ENCODE measurements around the gene ZBTB7C. TPM values are rescaled to one million over a fixed set of nuclear protein-coding genes. Genes with fewer than 3 reads are reported as not detected.
A peak's percentile ranks its signal among the peaks of the same experiment; 100 is the strongest.

Gene ZBTB7C
- total RNA-seq, 2 donors from 2014 or later, result 4.2 to 5.6 TPM

DNA sequence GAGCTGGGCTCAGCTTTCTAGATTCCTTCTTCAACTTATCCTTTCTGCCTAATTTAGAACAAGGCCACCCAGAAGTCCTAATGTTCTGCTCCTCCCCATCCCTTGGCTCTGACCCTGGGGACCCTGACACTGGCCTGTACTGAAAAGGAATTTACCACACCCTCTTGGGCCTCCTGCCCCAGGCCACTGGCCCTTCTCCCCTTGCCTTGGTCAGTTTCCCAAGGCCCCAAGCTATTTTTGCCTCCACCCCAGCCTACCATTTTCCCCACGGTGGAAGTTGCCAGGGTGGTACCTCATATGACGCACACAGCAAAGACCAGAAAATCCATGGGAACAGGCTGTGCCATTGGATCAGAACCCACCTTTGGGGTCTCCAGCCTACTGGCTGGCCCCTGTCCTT, 72.1 kb downstream of the ZBTB7C start:
- intact Hi-C loops (cut with DNase I), result loop anchor here in 1 of 2 donors (10.0 kb wide), 1 partner anchor 302 kb away; no protein-coding TSS in a partner anchor
- DNase-seq, result no peak
- ATAC-seq, result no peak

DNA sequence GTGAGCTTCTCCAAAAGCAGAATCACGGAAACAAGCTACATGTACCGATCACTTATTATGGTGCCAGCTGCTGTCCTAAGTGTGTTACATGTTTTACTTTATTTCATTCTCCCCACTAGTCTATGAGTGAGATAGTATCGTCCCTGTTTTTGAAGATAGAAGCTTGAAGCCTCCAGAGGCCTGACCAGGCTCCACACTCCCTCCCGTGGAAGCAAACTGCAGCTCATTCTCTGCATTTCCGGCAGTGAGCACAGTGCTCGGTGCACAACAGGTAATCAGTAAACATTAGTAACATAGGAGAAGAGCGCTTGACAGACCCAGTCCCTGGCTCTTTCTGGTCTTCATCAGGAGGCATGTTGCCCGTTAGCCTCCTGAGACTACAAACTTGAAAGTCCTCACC, 72.9 kb downstream of the ZBTB7C start:
- intact Hi-C loops (cut with DNase I), result loop anchor here in 1 of 2 donors (10.0 kb wide), 1 partner anchor 302 kb away; no protein-coding TSS in a partner anchor
- no peak for DNase-seq
- peak; percentile 45 to 76 for ATAC-seq

- no peak for DNase-seq
- no peak for ATAC-seq
- intact Hi-C loops (cut with DNase I), result loop anchor here in 1 of 2 donors (10.0 kb wide), 1 partner anchor 301 kb away; no protein-coding TSS in a partner anchor
Observed at GRCh38 chr18:48335829-48336228, 73.4 kb downstream of the ZBTB7C start.

DNA sequence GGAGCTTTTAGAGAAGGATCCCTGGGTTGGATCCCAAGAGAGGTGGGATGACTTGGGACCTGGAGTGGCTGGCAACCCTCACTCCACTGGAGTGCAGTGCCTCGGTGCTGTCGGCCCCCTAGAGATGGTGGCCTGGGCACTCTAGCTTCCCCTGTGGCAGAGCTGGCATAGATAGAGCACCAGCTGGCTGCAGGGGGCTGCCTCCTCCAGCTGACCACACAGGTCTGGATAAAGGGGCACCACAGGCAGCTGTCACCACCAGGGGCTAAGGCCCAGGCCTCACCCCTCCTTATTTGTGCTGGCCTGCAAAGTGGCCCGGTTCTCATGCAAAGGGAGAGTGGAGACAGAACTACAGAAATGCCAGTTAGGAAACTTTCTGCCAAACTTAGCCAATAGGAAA, 74.3 kb downstream of the ZBTB7C start:
- intact Hi-C loops (cut with DNase I), result loop anchor here (5.0 to 10.0 kb wide), 2 partner anchors 298 to 300 kb away; no protein-coding TSS in a partner anchor
- DNase-seq, result no peak

GRCh38 chr18:48333563-48333962, 75.6 kb downstream of the ZBTB7C start:
- DNase-seq (no peak), ATAC-seq (no peak)
- intact Hi-C loops (cut with DNase I), result loop anchor here (5.0 to 10.0 kb wide), 2 partner anchors 296 to 299 kb away; no protein-coding TSS in a partner anchor

More for the DNA sequence above, 74.3 kb downstream of the ZBTB7C start:
- ATAC-seq, result no peak

GRCh38 chr18:48330016-48330991, 78.9 kb downstream of the ZBTB7C start:
- DNase-seq, result no peak
- ATAC-seq, result peak in 1 of 2 donors; percentile 74
- intact Hi-C loops (cut with DNase I), result loop anchor here (5.0 to 10.0 kb wide), 2 partner anchors 293 to 296 kb away; no protein-coding TSS in a partner anchor

GRCh38 chr18:48328473-48329210, 80.5 kb downstream of the ZBTB7C start:
- intact Hi-C loops (cut with DNase I), result no loop called here
- ATAC-seq, result peak in 1 of 2 donors; percentile 60
- DNase-seq, result no peak

DNA sequence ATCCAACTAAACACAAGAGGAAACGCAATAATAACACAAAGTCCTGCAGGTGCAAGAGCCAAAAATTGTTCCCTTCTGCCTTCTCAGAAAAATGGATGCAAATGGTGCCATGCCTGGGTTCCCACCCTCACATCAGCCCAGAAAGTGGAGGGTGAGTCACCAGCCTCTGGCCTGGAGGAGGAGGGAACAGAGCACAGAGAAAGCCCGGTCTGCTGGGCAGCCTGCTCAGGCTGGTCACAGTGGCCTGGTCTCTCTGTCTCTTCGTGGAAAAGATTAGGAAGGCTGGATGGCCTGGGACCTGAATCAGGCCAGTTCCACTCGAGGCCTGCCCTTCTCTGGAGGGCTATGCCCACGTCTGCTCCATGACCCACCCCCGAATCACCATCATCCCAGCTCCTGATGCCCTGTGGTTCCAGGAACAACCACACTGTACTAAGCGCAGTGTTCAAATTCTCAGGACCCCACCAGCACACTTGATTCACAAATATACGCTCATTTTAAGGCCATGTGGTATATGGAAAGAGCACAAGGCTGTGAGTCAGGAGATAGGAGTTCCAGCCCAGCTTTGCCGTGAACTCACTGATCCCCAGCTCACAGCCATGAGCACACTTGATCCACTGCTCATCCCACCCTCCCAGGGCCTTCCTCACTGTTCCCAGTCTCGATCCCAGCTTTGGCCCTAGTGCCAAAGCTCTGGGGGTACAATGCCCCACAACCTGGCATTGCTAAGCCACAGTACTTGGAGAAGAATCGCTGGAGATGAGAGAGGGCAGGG, 82.1 kb downstream of the ZBTB7C start:
- intact Hi-C loops (cut with DNase I), result no loop called here
- peak in 1 of 2 donors; percentile 66 for ATAC-seq
- no peak for DNase-seq

DNA sequence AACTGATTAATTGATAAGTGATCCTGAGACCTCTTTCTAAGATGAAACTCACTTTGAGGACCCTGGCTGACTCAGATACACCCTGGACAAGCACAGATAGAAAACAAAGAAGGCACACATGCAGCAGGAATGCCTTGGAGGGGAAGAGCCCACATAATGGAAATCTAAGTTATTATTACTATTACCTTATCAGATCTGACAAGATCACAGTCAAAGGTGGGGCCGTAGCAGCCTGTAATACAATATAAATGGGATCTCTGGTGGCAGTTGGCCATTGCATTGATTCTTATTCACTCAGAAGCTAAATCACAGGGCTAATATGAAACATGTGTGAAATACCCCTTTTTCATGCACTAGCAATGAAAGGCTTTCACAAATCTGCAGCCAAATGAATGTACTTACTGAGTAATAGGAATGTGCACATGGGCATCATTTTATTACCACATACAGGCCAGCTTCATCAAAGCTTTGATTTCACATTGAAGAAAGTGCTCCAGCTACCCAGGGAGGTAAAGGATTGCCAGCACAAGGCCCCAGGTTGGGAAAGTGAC, 84.0 kb downstream of the ZBTB7C start:
- ATAC-seq, result no peak
- no peak for DNase-seq
- intact Hi-C loops (cut with DNase I), result no loop called here

GRCh38 chr18:48324651-48325050, 84.5 kb downstream of the ZBTB7C start:
- intact Hi-C loops (cut with DNase I), result no loop called here
- DNase-seq (no peak), ATAC-seq (no peak)

GRCh38 chr18:48323151-48323550, 86.0 kb downstream of the ZBTB7C start:
- no peak for ATAC-seq
- intact Hi-C loops (cut with DNase I), result no loop called here

DNA sequence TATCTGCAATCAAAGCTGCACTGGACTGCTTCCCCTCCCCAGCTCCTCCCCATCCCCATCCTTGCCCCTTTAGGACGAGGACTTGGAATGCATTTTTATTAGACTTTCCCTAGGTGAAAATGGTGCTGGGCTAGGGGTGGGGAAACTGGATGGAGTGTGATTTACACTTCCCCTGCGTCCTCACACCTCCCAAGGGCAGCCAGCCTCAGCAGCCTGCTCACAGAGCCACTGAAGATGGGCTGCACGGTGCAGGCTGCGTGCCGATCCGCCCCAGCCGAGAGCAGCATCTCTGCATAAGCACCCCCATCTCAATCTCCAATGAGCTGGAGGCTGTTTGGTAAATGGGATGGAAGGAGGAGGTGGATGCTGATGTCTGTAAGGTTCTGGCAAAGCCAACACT, 87.6 kb downstream of the ZBTB7C start:
- ATAC-seq, result no peak
- intact Hi-C loops (cut with DNase I), result no loop called here
- DNase-seq, result no peak

More at GRCh38 chr18:48323151-48323550, 86.0 kb downstream of the ZBTB7C start:
- DNase-seq, result no peak

DNA sequence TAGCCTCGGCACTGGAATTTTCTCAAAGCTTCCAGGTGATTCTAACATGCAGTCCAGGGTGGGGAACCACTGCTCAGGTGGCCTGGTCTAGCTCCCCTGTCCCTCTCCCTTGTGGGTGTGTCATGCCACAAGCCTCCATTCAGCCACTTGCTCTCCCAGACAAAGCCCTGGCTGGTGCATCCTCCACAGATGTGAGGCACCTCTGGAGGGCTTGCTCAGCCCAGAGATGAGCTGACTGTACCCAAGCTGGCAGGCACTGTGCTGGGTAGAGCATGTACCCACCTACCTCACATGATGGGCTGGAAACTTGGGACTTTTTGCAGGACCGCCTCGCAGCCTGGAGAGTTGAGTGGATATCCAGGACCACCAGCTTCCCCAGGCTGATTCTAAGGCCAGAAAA, 88.1 kb downstream of the ZBTB7C start:
- intact Hi-C loops (cut with DNase I), result no loop called here

DNA sequence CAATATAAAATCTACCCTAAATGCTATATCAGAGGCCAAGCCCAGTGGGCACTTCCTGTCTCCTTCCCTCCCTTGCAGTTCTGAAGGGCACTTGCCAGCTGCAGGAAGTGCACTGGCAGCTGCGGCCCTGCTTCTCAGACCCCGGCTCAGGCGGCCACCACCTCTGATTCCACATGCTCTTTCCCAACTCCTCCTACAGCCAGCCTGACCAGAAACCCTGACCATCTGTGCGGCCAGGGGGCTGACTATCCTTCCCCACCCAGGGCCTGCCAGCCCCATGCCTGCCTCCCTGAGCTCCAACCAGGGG, 88.6 kb downstream of the ZBTB7C start:
- peak; percentile 30 to 51 for ATAC-seq
- intact Hi-C loops (cut with DNase I), result no loop called here
- DNase-seq, result no peak

More for the DNA sequence above, 88.1 kb downstream of the ZBTB7C start:
- ATAC-seq, result no peak
- no peak for DNase-seq

DNA sequence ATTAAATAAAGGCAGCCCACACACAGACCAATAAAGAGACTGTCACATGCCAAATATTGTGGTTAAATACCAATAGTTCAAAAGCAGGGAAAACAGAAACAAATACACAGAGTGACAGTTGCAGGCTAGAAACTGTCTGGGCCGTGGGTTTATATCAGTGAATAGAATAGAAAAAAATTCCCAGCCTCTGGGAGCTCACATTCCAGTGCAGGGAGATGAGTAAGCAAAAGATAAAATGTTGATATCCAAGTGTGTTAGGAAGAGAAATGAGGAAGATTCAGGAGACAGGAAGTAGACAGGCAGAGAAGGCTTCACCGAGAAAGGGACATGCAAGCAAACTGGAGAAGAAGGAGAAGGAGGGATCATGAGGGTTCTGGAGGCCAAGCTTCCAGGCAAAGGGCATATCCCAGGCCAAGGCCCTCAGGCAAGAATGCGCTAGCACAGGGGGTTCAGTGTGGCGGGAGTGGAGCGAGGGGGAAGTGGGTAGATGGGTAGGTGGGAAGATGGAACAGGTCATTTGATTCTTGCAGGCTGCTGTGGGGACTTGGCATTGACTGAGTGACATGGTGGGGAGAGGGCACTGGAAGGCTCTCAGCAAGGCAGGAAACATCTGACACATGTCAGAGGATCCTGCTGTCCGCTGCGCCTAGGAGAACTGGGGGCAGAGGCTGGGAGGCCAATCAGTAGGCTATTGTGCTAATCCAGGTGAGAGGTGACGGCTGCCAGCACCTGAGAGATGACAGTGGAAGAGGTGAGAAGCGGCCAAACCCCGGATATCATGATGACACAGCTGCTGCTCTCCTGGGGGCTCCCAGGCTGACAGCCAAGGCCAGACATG, 89.2 kb downstream of the ZBTB7C start:
- intact Hi-C loops (cut with DNase I), result no loop called here
- ATAC-seq, result peak; percentile 43 to 80
- DNase-seq, result no peak

- no peak for ATAC-seq
- intact Hi-C loops (cut with DNase I), result no loop called here
- DNase-seq, result no peak
Observed at GRCh38 chr18:48318436-48318835, 90.7 kb downstream of the ZBTB7C start.

DNA sequence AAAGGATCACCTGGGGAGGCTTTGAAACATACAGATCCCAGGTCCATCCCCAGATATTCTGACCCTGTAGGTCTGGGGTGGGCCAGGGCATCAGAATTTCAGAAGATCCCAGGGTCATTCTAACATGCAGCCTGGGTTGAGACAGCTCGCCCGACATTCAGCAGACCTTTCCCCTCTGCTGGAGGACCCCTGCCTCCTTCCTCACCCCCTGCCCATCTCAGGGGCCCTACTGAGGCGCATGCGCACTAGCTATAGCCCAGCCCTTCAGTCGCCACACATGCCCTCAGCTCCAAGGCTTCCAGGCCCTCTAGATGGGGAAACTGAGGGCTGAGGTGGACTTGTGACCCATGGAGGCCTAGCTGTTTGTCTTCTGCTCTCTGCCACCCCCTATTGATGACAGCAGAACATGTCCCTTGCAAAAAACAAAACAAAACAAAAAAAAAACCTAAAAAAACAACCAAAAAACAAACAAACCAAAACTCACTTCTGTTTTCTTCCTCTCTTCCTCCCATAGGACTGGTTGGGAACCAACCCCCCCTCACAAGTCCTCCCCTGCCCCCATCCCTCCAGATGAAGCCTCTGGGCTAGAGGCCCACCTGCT, 91.3 kb downstream of the ZBTB7C start:
- no peak for DNase-seq
- ATAC-seq, result no peak
- intact Hi-C loops (cut with DNase I), result no loop called here
